Measurements from ENCODE around the gene CDC42BPB.

GRCh38 chr14:103006991-103007520 is 50.3 kb downstream of the CDC42BPB start:
- no peak for TF ChIP-seq POLR2A (IDR thresholded peaks at IDR 0.05; ENCODE audit: low read depth, low read length)
- no peak for TF ChIP-seq TAF1 (IDR thresholded peaks at IDR 0.05; ENCODE audit: low read depth, low read length)
- no peak for TF ChIP-seq POLR2AphosphoS5 (IDR thresholded peaks at IDR 0.05; ENCODE audit: low read depth, low read length)
